OCI-LY7 (cell line): ENCODE data around the gene HSPB6.

Experiments
- EZH2phosphoT487 ChIP-seq: fragments of 200-600 bp; sonication (generic); IDR thresholded peaks from 2 replicates; pipeline ENCODE4 v1.6.1; 2018; ENCODE audit warnings: low read depth, borderline replicate concordance, mild to moderate bottlenecking, mixed run types, antibody characterized with exemption, low read length, moderate library complexity, mixed read lengths
- TF ChIP-seq, protein P1 (sequence below): fragments of 200-600 bp; sonication (generic); conservative IDR thresholded peaks from 2 replicates; pipeline ENCODE4 v1.5.1; 2014; ENCODE audit warnings: mild to moderate bottlenecking, antibody characterized with exemption, low read length, moderate library complexity, mixed read lengths

GRCh38 chr19:35742121-35742724 lies 14.6 kb downstream of the HSPB6 start, which contains the start of gene IGFLR1:
- TF ChIP-seq, protein P1, sequence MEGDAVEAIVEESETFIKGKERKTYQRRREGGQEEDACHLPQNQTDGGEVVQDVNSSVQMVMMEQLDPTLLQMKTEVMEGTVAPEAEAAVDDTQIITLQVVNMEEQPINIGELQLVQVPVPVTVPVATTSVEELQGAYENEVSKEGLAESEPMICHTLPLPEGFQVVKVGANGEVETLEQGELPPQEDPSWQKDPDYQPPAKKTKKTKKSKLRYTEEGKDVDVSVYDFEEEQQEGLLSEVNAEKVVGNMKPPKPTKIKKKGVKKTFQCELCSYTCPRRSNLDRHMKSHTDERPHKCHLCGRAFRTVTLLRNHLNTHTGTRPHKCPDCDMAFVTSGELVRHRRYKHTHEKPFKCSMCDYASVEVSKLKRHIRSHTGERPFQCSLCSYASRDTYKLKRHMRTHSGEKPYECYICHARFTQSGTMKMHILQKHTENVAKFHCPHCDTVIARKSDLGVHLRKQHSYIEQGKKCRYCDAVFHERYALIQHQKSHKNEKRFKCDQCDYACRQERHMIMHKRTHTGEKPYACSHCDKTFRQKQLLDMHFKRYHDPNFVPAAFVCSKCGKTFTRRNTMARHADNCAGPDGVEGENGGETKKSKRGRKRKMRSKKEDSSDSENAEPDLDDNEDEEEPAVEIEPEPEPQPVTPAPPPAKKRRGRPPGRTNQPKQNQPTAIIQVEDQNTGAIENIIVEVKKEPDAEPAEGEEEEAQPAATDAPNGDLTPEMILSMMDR: no peak
- no peak for TF ChIP-seq EZH2phosphoT487
